ENCODE measurements around the gene ATP4B. TPM values are rescaled to one million over a fixed set of nuclear protein-coding genes. Genes with fewer than 3 reads are reported as not detected.

The ATP4B gene
- total RNA-seq, 1 donor from 2014 or later: not detected

DNA sequence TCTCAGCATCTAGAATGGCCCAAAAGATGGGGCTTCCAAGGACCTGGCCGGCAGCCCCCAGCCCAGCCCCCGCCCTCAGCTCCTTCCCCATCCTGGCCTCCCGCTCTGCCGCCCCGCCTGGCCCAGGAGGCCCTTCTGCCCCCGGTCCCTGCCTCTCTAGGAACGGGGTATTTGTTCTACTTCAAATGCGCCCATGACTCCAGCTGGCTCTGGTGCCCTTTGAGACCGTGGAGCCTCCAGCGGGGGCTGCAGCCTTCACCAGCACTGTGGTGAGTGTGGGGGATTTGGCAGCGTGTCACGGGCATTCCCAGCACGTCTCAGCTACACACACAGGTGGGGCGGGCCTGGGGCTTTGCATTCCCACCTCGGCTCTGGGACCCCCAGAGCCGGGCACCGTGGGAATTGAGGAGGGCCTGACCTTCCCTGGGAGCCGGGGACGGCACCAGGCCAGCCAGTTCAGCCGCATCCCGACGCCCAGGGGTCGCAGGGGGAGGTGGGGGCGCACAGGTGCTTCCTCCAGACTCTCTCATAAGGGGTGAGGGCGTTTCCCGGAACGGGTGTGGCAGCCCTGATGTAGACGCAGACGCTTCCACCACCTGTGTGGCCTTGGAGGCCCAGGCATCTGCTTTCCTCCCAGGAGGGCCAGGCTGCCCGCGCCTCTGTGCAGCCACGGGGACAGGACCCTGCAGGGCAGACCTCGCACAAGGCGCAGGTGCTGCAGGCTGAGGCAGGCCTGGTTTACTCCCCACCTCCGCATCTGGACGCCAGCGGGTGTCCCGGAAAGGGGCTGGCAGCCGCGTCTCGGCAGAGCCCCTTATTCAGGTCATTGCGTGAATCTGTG lies 947 bp downstream of the ATP4B start:
- DNase-seq: peak; percentile 23
- peaks cover 8% of the 10 kb centered on the region for H3K9me3 Mint-ChIP-seq (ENCODE audit: unreplicated experiment)
- peaks cover 16% of the 10 kb centered on the region for H3K36me3 Mint-ChIP-seq (ENCODE audit: unreplicated experiment)

DNA sequence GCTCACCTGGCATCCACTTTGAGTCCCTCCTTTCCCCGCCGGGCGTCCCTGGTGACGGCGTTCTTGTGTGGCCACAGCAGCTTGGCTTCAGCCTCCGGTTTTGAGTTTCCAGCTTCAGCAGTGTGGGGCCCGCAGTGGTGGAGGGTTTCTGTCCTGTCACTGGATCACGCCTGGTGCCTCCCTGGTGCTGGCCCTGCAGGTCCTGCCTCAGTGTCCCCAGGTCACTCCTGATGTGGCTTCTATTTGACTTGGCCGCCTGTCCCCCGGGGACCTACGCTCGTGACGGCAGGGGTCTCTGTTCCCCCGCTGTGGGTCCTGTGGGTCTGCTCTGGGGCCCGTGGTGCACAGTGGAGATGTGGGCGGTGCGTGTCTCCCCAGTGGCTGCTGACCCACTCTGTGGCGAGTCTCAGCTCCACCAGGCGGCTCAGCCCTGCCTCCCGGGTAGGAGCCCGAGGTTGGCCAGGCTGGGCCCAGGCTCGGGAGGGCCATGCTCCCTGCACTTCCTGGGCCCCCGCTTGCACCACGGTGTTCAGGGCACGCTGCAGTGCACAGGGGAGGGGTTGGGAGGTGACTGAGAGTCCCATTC lies 1.9 kb downstream of the ATP4B start:
- Mint-ChIP-seq H3K27ac (ENCODE audit: unreplicated experiment) (no peak overlapping the region), H3K27me3 (ENCODE audit: unreplicated experiment) (no peaks in the 10 kb centered on the region), H3K9me3 (ENCODE audit: unreplicated experiment) (peaks cover 6% of the 10 kb centered on the region), H3K4me1 (ENCODE audit: low read depth, unreplicated experiment) (no peaks in the 10 kb centered on the region), H3K36me3 (ENCODE audit: unreplicated experiment) (peaks cover 6% of the 10 kb centered on the region), H3K4me3 (ENCODE audit: unreplicated experiment) (no peak overlapping the region)
- TF ChIP-seq, protein P1, sequence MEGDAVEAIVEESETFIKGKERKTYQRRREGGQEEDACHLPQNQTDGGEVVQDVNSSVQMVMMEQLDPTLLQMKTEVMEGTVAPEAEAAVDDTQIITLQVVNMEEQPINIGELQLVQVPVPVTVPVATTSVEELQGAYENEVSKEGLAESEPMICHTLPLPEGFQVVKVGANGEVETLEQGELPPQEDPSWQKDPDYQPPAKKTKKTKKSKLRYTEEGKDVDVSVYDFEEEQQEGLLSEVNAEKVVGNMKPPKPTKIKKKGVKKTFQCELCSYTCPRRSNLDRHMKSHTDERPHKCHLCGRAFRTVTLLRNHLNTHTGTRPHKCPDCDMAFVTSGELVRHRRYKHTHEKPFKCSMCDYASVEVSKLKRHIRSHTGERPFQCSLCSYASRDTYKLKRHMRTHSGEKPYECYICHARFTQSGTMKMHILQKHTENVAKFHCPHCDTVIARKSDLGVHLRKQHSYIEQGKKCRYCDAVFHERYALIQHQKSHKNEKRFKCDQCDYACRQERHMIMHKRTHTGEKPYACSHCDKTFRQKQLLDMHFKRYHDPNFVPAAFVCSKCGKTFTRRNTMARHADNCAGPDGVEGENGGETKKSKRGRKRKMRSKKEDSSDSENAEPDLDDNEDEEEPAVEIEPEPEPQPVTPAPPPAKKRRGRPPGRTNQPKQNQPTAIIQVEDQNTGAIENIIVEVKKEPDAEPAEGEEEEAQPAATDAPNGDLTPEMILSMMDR (IDR thresholded peaks at IDR 0.05; ENCODE audit: partially characterized antibody, unreplicated experiment): no peak
- DNase-seq: peak; percentile 7

More for the DNA sequence above, 947 bp downstream of the ATP4B start:
- H3K4me3 Mint-ChIP-seq (ENCODE audit: unreplicated experiment): no peak overlapping the region
- TF ChIP-seq, protein P1 (IDR thresholded peaks at IDR 0.05; ENCODE audit: partially characterized antibody, unreplicated experiment): no peak
- no peak overlapping the region for H3K27ac Mint-ChIP-seq (ENCODE audit: unreplicated experiment)
- H3K4me1 Mint-ChIP-seq (ENCODE audit: low read depth, unreplicated experiment): no peaks in the 10 kb centered on the region
- H3K27me3 Mint-ChIP-seq (ENCODE audit: unreplicated experiment): peaks cover 2% of the 10 kb centered on the region

DNA sequence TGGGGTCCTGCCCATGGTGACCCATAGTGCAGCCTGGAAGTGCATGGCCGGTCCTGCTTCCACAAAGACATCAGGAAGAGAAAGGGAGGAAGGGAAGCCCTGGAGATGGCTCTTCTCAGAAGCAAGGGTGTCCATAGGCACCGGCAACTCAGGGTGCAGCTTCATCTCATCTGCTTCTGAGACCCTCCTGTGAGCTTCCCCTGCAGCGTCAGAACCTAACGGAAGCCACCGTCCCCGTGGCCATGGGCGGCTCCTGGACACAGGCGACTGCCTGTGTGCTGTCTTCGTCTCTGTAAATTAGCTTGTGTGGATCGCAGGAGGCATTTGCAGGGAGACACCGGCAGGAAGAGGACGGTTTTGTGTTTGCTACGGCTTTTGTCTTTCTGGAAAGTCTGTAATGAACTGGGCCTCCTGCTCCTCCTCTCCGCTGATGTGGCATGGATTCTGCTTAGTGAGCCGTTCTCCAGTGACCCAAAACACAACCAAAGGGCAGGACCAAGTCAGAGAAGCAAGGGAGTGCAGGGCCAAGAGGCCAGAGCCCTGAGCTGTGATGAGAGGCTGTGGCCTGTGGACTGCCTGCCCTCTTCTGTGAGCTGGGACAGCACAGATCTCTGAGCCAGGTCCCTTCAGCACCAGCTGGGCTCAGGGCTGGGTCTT lies 2.5 kb downstream of the ATP4B start:
- no peaks in the 10 kb centered on the region for H3K4me1 Mint-ChIP-seq (ENCODE audit: low read depth, unreplicated experiment)
- TF ChIP-seq, protein P1 (IDR thresholded peaks at IDR 0.05; ENCODE audit: partially characterized antibody, unreplicated experiment): no peak
- H3K27ac Mint-ChIP-seq (ENCODE audit: unreplicated experiment): no peak overlapping the region
- H3K36me3 Mint-ChIP-seq (ENCODE audit: unreplicated experiment): no peaks in the 10 kb centered on the region
- DNase-seq: peak; percentile 14
- H3K4me3 Mint-ChIP-seq (ENCODE audit: unreplicated experiment): no peak overlapping the region
- no peaks in the 10 kb centered on the region for H3K27me3 Mint-ChIP-seq (ENCODE audit: unreplicated experiment)
- H3K9me3 Mint-ChIP-seq (ENCODE audit: unreplicated experiment): peaks cover 6% of the 10 kb centered on the region

DNA sequence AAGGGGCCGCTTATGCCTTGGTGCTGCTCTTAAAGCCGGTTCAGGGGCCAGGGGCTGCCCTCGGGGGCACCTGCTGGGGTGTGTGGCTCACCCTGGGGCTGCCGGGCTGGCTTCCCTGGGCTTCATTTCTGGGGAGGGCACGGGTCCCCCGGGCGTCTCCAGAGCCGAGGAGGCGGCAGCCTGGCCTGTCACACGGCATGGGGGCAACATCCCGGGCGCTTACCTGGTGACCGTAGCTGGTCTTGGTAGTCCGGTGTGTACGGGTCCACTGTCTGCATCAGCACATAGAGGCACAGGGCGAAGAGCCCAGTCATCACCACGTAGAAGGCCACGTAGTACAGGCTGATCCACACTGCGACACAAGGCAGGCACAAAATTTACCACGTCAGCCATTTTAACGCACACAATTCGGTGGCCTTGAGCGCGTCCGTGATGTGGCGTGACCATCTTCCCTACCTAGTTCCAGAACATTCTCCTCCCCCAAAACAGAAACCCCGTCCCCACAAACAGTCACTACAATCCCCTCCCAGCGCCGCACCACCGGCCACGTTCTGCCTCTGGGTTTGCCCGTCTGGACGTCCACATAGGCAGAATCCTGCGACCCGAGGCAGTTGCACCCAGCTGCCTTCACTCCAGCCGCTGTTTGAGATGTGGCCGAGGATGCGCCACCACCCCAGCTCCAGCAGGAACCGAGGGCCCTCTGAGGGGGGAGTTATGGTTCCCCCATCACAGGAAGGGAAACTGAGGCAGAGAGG lies 3.2 kb downstream of the ATP4B start:
- Mint-ChIP-seq H3K4me3 (ENCODE audit: unreplicated experiment) (no peak overlapping the region), H3K27me3 (ENCODE audit: unreplicated experiment) (no peaks in the 10 kb centered on the region), H3K4me1 (ENCODE audit: low read depth, unreplicated experiment) (no peaks in the 10 kb centered on the region), H3K9me3 (ENCODE audit: unreplicated experiment) (peaks cover 10% of the 10 kb centered on the region), H3K36me3 (ENCODE audit: unreplicated experiment) (no peaks in the 10 kb centered on the region), H3K27ac (ENCODE audit: unreplicated experiment) (no peak overlapping the region)
- TF ChIP-seq, protein P1 (IDR thresholded peaks at IDR 0.05; ENCODE audit: partially characterized antibody, unreplicated experiment): no peak
- peak; percentile 10 for DNase-seq

Data from glutamatergic neuron (in vitro differentiated cells).